Brain microvascular endothelial cell (primary cell): ENCODE results near the gene ZG16.
"Not testable (repeated sequence)": the region's sequence is repeated elsewhere in the genome, so short reads cannot be mapped to it uniquely, and the experiment has no call there.

Experiments
- DNase-seq: peaks from one replicate; pipeline ENCODE4 v3.0.0-alpha.2; 2020
- H3K27ac ChIP-seq: fragments of 250-450 bp; sonication (Bioruptor Pico); 2 replicates; pipeline ENCODE4 v1.5.1; 2020; ENCODE audit warnings: mild to moderate bottlenecking, moderate library complexity
- H3K27me3 ChIP-seq: fragments of 250-450 bp; sonication (Bioruptor Pico); replicated peaks from 2 replicates; pipeline ENCODE4 v1.5.1; 2020; ENCODE audit warnings: mild to moderate bottlenecking
- H3K36me3 ChIP-seq: fragments of 250-450 bp; sonication (Bioruptor Pico); replicated peaks from 2 replicates; pipeline ENCODE4 v1.5.1; 2020; ENCODE audit warnings: mild to moderate bottlenecking
- H3K4me3 ChIP-seq: 2 replicates; pipeline ENCODE4 v1.5.1; 2011; ENCODE audit warnings: low read depth, mild to moderate bottlenecking, control low read depth, low read length, moderate library complexity
- in situ Hi-C: cut with HindIII; loops from 2 replicates; pipeline ENCODE4 v1.10.0; 2017; ENCODE audit warnings: low sequenced_read_pairs, low pct_ligation_motif_present
- TF ChIP-seq, protein P1 (sequence below): IDR thresholded peaks from 2 replicates; pipeline ENCODE4 v1.5.1; 2011; ENCODE audit warnings: low read depth, mild to moderate bottlenecking, moderate library complexity, low read length, control low read depth, inconsistent platforms; ENCODE audit errors: missing control alignments

The ZG16 gene

GRCh38 chr16:29790183-29790948 is 12.3 kb downstream of the ZG16 start, which contains the start of gene KIF22:
Gene KIF22, plus strand, starts transcription at chr16:29790751. Its CDS starts 9 bp downstream, at chr16:29790760.
- DNase-seq, result peak; percentile 98
- Histone ChIP-seq H3K27me3 (no peaks in the 10 kb centered on the region), H3K36me3 (no peaks in the 10 kb centered on the region), H3K27ac (peak within 1 kb of the TSS; percentile 58), H3K4me3 (peak within 1 kb of the TSS; percentile 91)
- in situ Hi-C loops, result no loop called here
- TF ChIP-seq, protein P1, sequence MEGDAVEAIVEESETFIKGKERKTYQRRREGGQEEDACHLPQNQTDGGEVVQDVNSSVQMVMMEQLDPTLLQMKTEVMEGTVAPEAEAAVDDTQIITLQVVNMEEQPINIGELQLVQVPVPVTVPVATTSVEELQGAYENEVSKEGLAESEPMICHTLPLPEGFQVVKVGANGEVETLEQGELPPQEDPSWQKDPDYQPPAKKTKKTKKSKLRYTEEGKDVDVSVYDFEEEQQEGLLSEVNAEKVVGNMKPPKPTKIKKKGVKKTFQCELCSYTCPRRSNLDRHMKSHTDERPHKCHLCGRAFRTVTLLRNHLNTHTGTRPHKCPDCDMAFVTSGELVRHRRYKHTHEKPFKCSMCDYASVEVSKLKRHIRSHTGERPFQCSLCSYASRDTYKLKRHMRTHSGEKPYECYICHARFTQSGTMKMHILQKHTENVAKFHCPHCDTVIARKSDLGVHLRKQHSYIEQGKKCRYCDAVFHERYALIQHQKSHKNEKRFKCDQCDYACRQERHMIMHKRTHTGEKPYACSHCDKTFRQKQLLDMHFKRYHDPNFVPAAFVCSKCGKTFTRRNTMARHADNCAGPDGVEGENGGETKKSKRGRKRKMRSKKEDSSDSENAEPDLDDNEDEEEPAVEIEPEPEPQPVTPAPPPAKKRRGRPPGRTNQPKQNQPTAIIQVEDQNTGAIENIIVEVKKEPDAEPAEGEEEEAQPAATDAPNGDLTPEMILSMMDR, result peak; percentile 84

GRCh38 chr16:29790949-29791844 is 13.1 kb downstream of the ZG16 start:
- TF ChIP-seq, protein P1, result no peak
- no peak for DNase-seq
- H3K4me3 ChIP-seq, result peak overlapping the region; percentile 91
- in situ Hi-C loops, result no loop called here
- H3K27me3 ChIP-seq, result no peaks in the 10 kb centered on the region
- no peaks in the 10 kb centered on the region for H3K36me3 ChIP-seq
- no peak overlapping the region for H3K27ac ChIP-seq

DNA sequence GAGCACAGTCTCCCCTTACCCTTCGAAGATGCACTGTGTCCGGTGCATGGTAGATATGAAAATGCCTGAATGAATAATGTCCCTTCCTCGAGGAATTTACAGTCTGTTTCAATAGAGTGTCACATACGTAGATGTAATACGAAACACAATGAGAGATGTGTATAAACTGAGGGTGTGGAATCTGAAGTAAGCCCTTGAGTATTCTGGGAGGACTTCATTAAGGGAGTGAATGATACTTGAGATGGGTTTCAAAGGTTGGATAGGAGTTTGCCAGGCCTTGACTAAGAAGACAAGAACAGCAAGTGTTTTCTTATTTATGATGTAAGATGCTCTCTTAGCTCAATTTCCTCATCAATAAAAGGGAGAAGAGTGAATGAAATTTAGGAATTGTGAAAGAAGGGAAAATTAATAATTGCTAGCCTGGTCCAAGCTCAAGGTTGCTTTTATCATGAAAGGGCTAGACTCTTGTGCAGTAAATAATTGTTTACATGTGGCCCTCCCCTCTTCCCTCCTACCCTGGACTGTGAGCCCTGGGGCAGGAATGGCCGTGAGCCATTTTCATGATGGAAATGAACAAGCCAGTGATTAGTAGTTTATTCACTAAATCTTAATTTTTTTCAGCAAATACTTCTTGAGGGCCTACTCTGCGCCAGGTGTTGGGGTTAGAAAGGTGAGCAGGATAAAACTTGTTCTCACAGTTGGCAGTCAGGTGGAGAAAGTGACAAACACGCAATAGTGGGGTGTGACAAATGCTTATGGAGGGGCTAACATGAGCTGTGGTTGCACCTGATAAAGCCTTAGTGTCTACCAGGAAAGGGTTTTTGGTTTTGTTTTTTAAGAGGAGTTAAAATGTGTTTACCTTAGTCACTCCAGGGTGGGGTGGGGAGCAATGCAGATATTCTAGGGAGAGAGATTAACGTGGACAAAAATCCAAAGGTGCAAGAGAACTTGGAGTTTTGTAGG is 14.1 kb downstream of the ZG16 start:
- Histone ChIP-seq H3K27me3 (no peaks in the 10 kb centered on the region), H3K36me3 (no peaks in the 10 kb centered on the region), H3K4me3 (peak overlapping the region; percentile 91), H3K27ac (no peak overlapping the region)
- DNase-seq, result no peak
- TF ChIP-seq, protein P1, result no peak
- in situ Hi-C loops, result no loop called here

DNA sequence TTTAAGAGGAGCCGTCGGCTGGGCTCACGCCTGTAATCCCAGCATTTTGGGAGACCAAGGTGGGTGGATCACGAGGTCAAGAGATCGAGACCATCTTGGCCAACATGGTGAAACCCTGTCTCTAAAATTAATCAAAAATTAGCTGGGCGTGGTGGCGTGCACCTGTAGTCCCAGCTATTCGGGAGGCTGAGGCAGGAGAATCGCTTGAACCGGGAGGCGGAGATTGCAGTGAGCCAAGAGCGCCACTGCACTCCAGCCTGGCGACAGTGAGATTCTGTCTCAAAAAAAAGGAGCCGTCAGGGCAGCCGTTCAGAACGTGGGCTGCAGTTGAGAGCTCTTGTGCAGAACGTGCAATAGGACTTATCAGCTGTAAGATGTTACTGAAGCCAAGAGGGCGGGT is 15.1 kb downstream of the ZG16 start:
- in situ Hi-C loops, DNase-seq: not testable (repeated sequence)

DNA sequence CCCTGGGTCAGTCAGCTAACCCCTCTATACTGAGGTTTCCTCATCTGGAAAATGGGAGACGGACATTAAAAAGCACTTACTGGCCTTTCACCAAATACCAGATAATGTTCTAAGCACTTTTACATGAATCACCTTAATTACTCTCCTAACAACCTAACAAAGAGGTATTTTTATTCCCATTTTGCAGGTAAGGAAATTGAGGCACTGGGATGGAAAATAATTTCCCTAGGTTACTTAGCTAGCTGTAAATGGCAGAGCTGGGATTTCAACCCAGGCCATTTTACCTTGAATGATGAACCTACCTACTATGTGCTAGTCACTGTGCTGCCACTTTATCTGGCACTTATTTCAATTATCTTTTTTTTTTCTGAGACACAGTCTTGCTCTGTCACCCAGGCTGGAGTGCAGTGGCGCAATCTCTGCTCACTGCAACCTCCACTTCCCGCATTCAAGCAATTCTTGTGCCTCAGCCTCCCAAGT is 16.2 kb downstream of the ZG16 start:
- H3K4me3 ChIP-seq, result no peak overlapping the region
- TF ChIP-seq, protein P1, result no peak
- H3K36me3 ChIP-seq, result peaks cover 7% of the 10 kb centered on the region
- in situ Hi-C loops, result no loop called here
- DNase-seq, result no peak
- H3K27me3 ChIP-seq, result no peaks in the 10 kb centered on the region
- H3K27ac ChIP-seq, result no peak overlapping the region

More for the DNA sequence above, 15.1 kb downstream of the ZG16 start:
- not testable (repeated sequence) for H3K27ac ChIP-seq, H3K36me3 ChIP-seq, H3K4me3 ChIP-seq, H3K27me3 ChIP-seq
